A673 (cell line): ENCODE results near the gene ARMC8.

Experiments
- CTCF ChIP-seq: fragments of 300-800, 200-600 bp; sonication (generic); conservative IDR thresholded peaks from 2 replicates; pipeline ENCODE4 v1.5.1; 2017; ENCODE audit warnings: low read depth, mild to moderate bottlenecking, antibody characterized with exemption, low read length, moderate library complexity, mixed read lengths
- EZH2 ChIP-seq: fragments of 200-600 bp; sonication (generic); IDR thresholded peaks from 2 replicates; pipeline ENCODE4 v1.6.1; 2017; ENCODE audit warnings: borderline replicate concordance, low read depth, mild to moderate bottlenecking, mixed read lengths, antibody characterized with exemption, low read length; ENCODE audit not compliant: poor library complexity, severe bottlenecking

- TF ChIP-seq CTCF (no peak), EZH2 (no peak)
Observed at GRCh38 chr3:138327831-138328230, 140.7 kb downstream of the ARMC8 start.
